Measurements from ENCODE around the gene S100A14.
A peak's percentile ranks its signal among the peaks of the same experiment; 100 is the strongest.
"Not testable (repeated sequence)": the region's sequence is repeated elsewhere in the genome, so short reads cannot be mapped to it uniquely, and the experiment has no call there.

Gene S100A14

DNA sequence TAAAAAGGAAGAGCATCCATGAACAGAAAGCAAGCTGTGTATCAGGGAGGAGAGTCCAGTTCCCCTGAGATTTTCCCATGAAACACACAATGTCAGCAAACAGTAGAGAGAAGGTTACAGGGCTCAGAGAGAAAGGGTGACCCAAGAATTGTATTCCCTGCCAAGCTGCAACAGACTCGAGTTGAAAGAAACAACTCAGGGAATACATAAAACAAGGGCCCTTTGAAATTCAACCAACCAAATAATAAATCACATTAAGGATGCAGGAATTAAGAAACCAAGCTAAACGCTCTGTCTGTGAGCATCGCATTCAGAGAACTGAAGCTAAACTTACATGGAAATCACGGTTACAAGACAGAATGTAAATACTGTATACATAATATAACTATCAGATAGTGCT lies 23.4 kb downstream of the S100A14 start:
- no peak overlapping the region for H2BK15ac ChIP-seq (replicated peaks; ENCODE audit: low read depth)
- no peak overlapping the region for H3K27ac ChIP-seq (ENCODE audit: low read depth, low read length)
- no peak for DNase-seq

DNA sequence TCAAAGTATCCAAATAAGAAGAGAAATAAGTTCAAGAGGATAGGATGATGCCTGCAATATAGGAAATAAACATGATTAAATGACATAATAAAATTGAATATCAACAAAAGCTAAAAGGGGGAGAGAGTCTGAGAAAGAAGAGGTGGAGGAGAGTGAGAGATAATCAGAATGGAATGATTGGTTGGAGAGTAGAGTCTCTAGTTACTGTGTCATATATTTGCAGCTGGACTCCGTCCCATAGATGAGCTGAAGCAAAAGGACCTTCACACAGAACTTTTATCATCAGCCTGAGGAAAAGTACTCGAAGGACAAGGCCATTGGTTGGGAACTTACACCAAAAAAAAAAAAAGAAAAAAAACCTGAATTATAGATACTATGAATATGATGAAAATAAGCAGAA lies 27.6 kb downstream of the S100A14 start:
- Histone ChIP-seq H2BK5ac (ENCODE audit: low read length) (no peak overlapping the region), H4K5ac (ENCODE audit: low read length) (no peak overlapping the region), H3K4me3 (ENCODE audit: low read length) (no peak overlapping the region), H3K27me3 (ENCODE audit: insufficient read depth, low read length, poor library complexity) (no peaks in the 10 kb centered on the region), H3K56ac (ENCODE audit: low read length) (no peak overlapping the region), H3K23ac (ENCODE audit: low read length) (no peak overlapping the region), H2AK5ac (ENCODE audit: low read length) (no peak overlapping the region), H3K79me2 (ENCODE audit: control insufficient read depth, insufficient read depth, low read length) (no peaks in the 10 kb centered on the region), H3K4me2 (ENCODE audit: low read length) (no peak overlapping the region), H2BK15ac (replicated peaks; ENCODE audit: low read depth) (no peak overlapping the region), H3K18ac (ENCODE audit: low read length) (no peak overlapping the region), H3K9ac (ENCODE audit: low read length) (no peak overlapping the region), H2BK120ac (ENCODE audit: low read depth, low read length) (no peak overlapping the region), H3K79me1 (ENCODE audit: low read length) (no peaks in the 10 kb centered on the region), H3K36me3 (ENCODE audit: control insufficient read depth, insufficient read depth, low read length) (no peaks in the 10 kb centered on the region), H3K4ac (ENCODE audit: low read depth, low read length) (no peak overlapping the region), H3K27ac (ENCODE audit: low read depth, low read length) (no peak overlapping the region), H4K8ac (ENCODE audit: low read depth, low read length) (no peak overlapping the region), H3K4me1 (ENCODE audit: control insufficient read depth, low read depth, low read length) (no peaks in the 10 kb centered on the region)
- DNase-seq: no peak
- no CpG with 5 or more reads among the region's 2 CpGs for WGBS (ENCODE audit: extremely low coverage, insufficient coverage, low lambda C conversion rate)

More for the DNA sequence above, 23.4 kb downstream of the S100A14 start:
- H3K4me2 ChIP-seq (ENCODE audit: low read length): no peak overlapping the region
- no peak overlapping the region for H3K56ac ChIP-seq (ENCODE audit: low read length)
- no peaks in the 10 kb centered on the region for H3K36me3 ChIP-seq (ENCODE audit: control insufficient read depth, insufficient read depth, low read length)
- H2AK5ac ChIP-seq (ENCODE audit: low read length): no peak overlapping the region
- no peak overlapping the region for H2BK5ac ChIP-seq (ENCODE audit: low read length)
- H3K4me3 ChIP-seq (ENCODE audit: low read length): no peak overlapping the region
- no peak overlapping the region for H4K8ac ChIP-seq (ENCODE audit: low read depth, low read length)
- no peaks in the 10 kb centered on the region for H3K79me1 ChIP-seq (ENCODE audit: low read length)
- H4K5ac ChIP-seq (ENCODE audit: low read length): no peak overlapping the region
- no peak overlapping the region for H3K18ac ChIP-seq (ENCODE audit: low read length)
- no peak overlapping the region for H3K9ac ChIP-seq (ENCODE audit: low read length)
- H3K79me2 ChIP-seq (ENCODE audit: control insufficient read depth, insufficient read depth, low read length): no peaks in the 10 kb centered on the region
- no peaks in the 10 kb centered on the region for H3K27me3 ChIP-seq (ENCODE audit: insufficient read depth, low read length, poor library complexity)
- no CpG with 5 or more reads among the region's 4 CpGs for WGBS (ENCODE audit: extremely low coverage, insufficient coverage, low lambda C conversion rate)
- no peaks in the 10 kb centered on the region for H3K4me1 ChIP-seq (ENCODE audit: control insufficient read depth, low read depth, low read length)
- H3K4ac ChIP-seq (ENCODE audit: low read depth, low read length): no peak overlapping the region
- no peak overlapping the region for H3K23ac ChIP-seq (ENCODE audit: low read length)
- H2BK120ac ChIP-seq (ENCODE audit: low read depth, low read length): no peak overlapping the region

DNA sequence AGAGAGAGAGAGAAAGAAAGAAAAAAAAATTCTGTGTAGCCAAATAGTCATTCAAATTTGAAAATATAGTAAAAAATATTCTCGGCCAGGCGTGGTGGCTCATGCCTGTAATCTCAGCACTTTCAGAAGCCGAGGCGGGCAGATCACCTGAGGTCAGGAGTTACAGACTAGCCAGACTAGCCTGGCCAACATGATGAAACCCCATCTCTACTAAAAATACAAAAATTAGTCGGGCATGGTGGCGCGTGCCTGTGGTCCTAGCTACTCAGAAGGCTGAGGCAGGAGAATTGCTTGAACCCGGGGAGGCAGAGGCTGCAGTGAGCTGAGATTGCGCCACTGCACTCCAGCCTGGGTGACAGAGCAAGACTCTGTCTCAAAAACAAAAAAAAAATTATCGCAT lies 28.1 kb downstream of the S100A14 start:
- H3K56ac ChIP-seq (ENCODE audit: low read length): not testable (repeated sequence)

DNA sequence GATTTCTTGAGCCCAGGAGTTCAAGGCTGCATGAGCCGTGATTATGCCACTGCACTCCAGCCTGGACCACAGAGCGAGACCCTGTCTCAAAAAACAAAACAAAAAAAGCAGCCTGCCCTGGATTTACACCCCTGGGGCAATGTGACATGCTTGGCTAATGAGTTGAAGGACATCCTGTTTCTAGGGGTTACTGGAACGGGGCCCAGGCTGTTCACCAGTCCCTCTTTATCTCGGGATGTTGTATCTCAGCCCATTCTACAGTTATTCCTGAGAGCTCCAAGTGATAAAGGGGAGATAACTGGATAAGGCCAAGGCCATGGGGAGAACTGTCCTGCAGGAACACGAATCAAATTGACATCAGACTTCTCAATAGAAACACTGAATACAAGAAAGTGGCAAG lies 28.8 kb downstream of the S100A14 start:
- Histone ChIP-seq H3K79me1 (ENCODE audit: low read length) (no peaks in the 10 kb centered on the region), H2BK120ac (ENCODE audit: low read depth, low read length) (no peak overlapping the region), H3K27ac (ENCODE audit: low read depth, low read length) (no peak overlapping the region), H3K18ac (ENCODE audit: low read length) (no peak overlapping the region), H2BK15ac (replicated peaks; ENCODE audit: low read depth) (no peak overlapping the region), H3K27me3 (ENCODE audit: insufficient read depth, low read length, poor library complexity) (no peaks in the 10 kb centered on the region), H3K4me1 (ENCODE audit: control insufficient read depth, low read depth, low read length) (no peaks in the 10 kb centered on the region), H3K23ac (ENCODE audit: low read length) (no peak overlapping the region), H2AK5ac (ENCODE audit: low read length) (no peak overlapping the region), H3K4me3 (ENCODE audit: low read length) (no peak overlapping the region), H3K79me2 (ENCODE audit: control insufficient read depth, insufficient read depth, low read length) (no peaks in the 10 kb centered on the region), H3K4ac (ENCODE audit: low read depth, low read length) (no peak overlapping the region), H3K56ac (ENCODE audit: low read length) (no peak overlapping the region), H2BK5ac (ENCODE audit: low read length) (no peak overlapping the region), H3K36me3 (ENCODE audit: control insufficient read depth, insufficient read depth, low read length) (no peaks in the 10 kb centered on the region), H4K5ac (ENCODE audit: low read length) (no peak overlapping the region), H3K9ac (ENCODE audit: low read length) (no peak overlapping the region), H4K8ac (ENCODE audit: low read depth, low read length) (no peak overlapping the region), H3K4me2 (ENCODE audit: low read length) (no peak overlapping the region)
- DNase-seq: peak; percentile 84
- WGBS (ENCODE audit: extremely low coverage, insufficient coverage, low lambda C conversion rate): no CpG with 5 or more reads among the region's 5 CpGs

More for the DNA sequence above, 28.1 kb downstream of the S100A14 start:
- not testable (repeated sequence) for H3K18ac ChIP-seq (ENCODE audit: low read length); H2BK5ac ChIP-seq (ENCODE audit: low read length); H2BK120ac ChIP-seq (ENCODE audit: low read depth, low read length); H3K79me1 ChIP-seq (ENCODE audit: low read length); H3K4me2 ChIP-seq (ENCODE audit: low read length); H3K4me1 ChIP-seq (ENCODE audit: control insufficient read depth, low read depth, low read length); H2BK15ac ChIP-seq (replicated peaks; ENCODE audit: low read depth); H3K79me2 ChIP-seq (ENCODE audit: control insufficient read depth, insufficient read depth, low read length); H3K23ac ChIP-seq (ENCODE audit: low read length); H3K27ac ChIP-seq (ENCODE audit: low read depth, low read length); H3K4ac ChIP-seq (ENCODE audit: low read depth, low read length); H3K9ac ChIP-seq (ENCODE audit: low read length); DNase-seq; H2AK5ac ChIP-seq (ENCODE audit: low read length); H3K4me3 ChIP-seq (ENCODE audit: low read length); H3K36me3 ChIP-seq (ENCODE audit: control insufficient read depth, insufficient read depth, low read length); H4K8ac ChIP-seq (ENCODE audit: low read depth, low read length); H3K27me3 ChIP-seq (ENCODE audit: insufficient read depth, low read length, poor library complexity); H4K5ac ChIP-seq (ENCODE audit: low read length)
- WGBS (ENCODE audit: extremely low coverage, insufficient coverage, low lambda C conversion rate): no CpG with 5 or more reads among the region's 10 CpGs

DNA sequence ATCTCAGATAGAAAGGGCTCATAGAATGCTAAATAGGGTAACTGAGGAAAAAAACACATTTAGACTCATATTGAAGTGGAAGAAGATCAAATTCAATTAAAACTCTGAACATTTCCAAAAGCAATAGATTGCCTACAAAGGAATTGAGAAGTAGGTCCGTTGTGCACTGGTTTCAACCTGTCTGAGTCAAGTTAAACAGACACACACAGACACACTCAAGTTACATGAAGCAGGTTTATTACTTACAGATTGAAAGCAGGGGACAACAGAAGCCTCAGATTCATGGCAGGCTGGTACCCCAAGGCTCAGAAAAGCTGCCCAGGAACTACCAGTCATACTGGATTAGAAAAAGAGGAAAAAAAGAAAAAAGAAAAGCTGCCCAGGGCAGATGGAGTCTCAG lies 29.8 kb downstream of the S100A14 start:
- Histone ChIP-seq H4K8ac (ENCODE audit: low read depth, low read length) (no peak overlapping the region), H3K27me3 (ENCODE audit: insufficient read depth, low read length, poor library complexity) (no peaks in the 10 kb centered on the region), H4K5ac (ENCODE audit: low read length) (no peak overlapping the region), H3K4me2 (ENCODE audit: low read length) (no peak overlapping the region), H3K4me1 (ENCODE audit: control insufficient read depth, low read depth, low read length) (no peaks in the 10 kb centered on the region), H3K4ac (ENCODE audit: low read depth, low read length) (no peak overlapping the region), H3K23ac (ENCODE audit: low read length) (no peak overlapping the region), H3K27ac (ENCODE audit: low read depth, low read length) (no peak overlapping the region), H2BK15ac (replicated peaks; ENCODE audit: low read depth) (no peak overlapping the region), H3K9ac (ENCODE audit: low read length) (no peak overlapping the region), H3K56ac (ENCODE audit: low read length) (no peak overlapping the region), H3K36me3 (ENCODE audit: control insufficient read depth, insufficient read depth, low read length) (no peaks in the 10 kb centered on the region), H3K79me2 (ENCODE audit: control insufficient read depth, insufficient read depth, low read length) (no peaks in the 10 kb centered on the region), H2BK5ac (ENCODE audit: low read length) (no peak overlapping the region), H2BK120ac (ENCODE audit: low read depth, low read length) (no peak overlapping the region), H2AK5ac (ENCODE audit: low read length) (no peak overlapping the region), H3K4me3 (ENCODE audit: low read length) (no peak overlapping the region), H3K79me1 (ENCODE audit: low read length) (no peaks in the 10 kb centered on the region), H3K18ac (ENCODE audit: low read length) (peak overlapping the region; percentile 80)
- no peak for DNase-seq
- no CpG with 5 or more reads among the region's 1 CpG for WGBS (ENCODE audit: extremely low coverage, insufficient coverage, low lambda C conversion rate)

DNA sequence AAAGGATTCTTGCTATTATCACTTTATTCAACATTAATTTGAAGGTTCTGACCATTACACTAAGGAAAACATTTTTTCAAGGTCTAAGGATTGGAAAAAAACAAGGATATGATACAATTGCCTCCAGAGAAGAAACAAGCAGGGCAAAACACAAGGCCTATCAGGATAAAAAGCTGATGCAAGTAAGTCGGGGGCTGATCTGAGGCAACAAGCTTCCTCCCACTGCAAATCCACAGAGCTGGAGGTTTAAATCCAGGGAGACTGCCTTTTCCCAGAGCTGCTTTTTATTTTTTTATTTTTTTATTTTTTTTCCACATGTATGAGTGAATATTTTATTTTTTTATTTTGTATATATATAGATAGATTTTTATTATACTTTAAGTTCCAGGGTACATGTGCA lies 31.1 kb downstream of the S100A14 start:
- Histone ChIP-seq H2BK15ac (replicated peaks; ENCODE audit: low read depth) (no peak overlapping the region), H3K79me1 (ENCODE audit: low read length) (no peaks in the 10 kb centered on the region), H3K56ac (ENCODE audit: low read length) (no peak overlapping the region), H3K4me2 (ENCODE audit: low read length) (no peak overlapping the region), H3K18ac (ENCODE audit: low read length) (no peak overlapping the region), H3K4me1 (ENCODE audit: control insufficient read depth, low read depth, low read length) (no peaks in the 10 kb centered on the region), H3K4ac (ENCODE audit: low read depth, low read length) (peak overlapping the region; percentile 65), H4K8ac (ENCODE audit: low read depth, low read length) (no peak overlapping the region), H2AK5ac (ENCODE audit: low read length) (no peak overlapping the region), H3K23ac (ENCODE audit: low read length) (no peak overlapping the region), H3K79me2 (ENCODE audit: control insufficient read depth, insufficient read depth, low read length) (no peaks in the 10 kb centered on the region), H2BK5ac (ENCODE audit: low read length) (no peak overlapping the region), H3K4me3 (ENCODE audit: low read length) (no peak overlapping the region), H3K36me3 (ENCODE audit: control insufficient read depth, insufficient read depth, low read length) (no peaks in the 10 kb centered on the region), H3K27ac (ENCODE audit: low read depth, low read length) (no peak overlapping the region), H4K5ac (ENCODE audit: low read length) (no peak overlapping the region), H3K27me3 (ENCODE audit: insufficient read depth, low read length, poor library complexity) (no peaks in the 10 kb centered on the region), H3K9ac (ENCODE audit: low read length) (no peak overlapping the region), H2BK120ac (ENCODE audit: low read depth, low read length) (no peak overlapping the region)
- DNase-seq: no peak
- no CpG with 5 or more reads among the region's 1 CpG for WGBS (ENCODE audit: extremely low coverage, insufficient coverage, low lambda C conversion rate)
